Dendritic cell treated with granulocyte-macrophage colony-stimulating factor and Interleukin-4, amounts not matched to agents 40 ng/mL and 50 ng/mL, for 4 days (primary cell): ENCODE results near the gene HOXD8.

Experiments
- H3K27ac Mint-ChIP-seq: one replicate; pipeline ENCODE4 v1.8.0; 2022; ENCODE audit warnings: mild to moderate bottlenecking, mixed read lengths
- H3K27me3 Mint-ChIP-seq: one replicate; pipeline ENCODE4 v1.8.0; 2022; ENCODE audit warnings: mild to moderate bottlenecking, mixed read lengths
- H3K36me3 Mint-ChIP-seq: one replicate; pipeline ENCODE4 v1.8.0; 2022; ENCODE audit warnings: low read depth, mixed read lengths
- H3K4me1 Mint-ChIP-seq: one replicate; pipeline ENCODE4 v1.8.0; 2022; ENCODE audit warnings: low read depth, mixed read lengths
- H3K4me3 Mint-ChIP-seq: one replicate; pipeline ENCODE4 v1.8.0; 2022; ENCODE audit warnings: mild to moderate bottlenecking, moderate library complexity, mixed read lengths
- H3K9me3 Mint-ChIP-seq: one replicate; pipeline ENCODE4 v1.8.0; 2022; ENCODE audit warnings: mixed read lengths
- intact Hi-C: fragments of 100-400 bp; cut with micrococcal nuclease; formaldehyde crosslinking; loops from one replicate; pipeline ENCODE4 v1.15.0; 2022

HOXD8 gene

DNA sequence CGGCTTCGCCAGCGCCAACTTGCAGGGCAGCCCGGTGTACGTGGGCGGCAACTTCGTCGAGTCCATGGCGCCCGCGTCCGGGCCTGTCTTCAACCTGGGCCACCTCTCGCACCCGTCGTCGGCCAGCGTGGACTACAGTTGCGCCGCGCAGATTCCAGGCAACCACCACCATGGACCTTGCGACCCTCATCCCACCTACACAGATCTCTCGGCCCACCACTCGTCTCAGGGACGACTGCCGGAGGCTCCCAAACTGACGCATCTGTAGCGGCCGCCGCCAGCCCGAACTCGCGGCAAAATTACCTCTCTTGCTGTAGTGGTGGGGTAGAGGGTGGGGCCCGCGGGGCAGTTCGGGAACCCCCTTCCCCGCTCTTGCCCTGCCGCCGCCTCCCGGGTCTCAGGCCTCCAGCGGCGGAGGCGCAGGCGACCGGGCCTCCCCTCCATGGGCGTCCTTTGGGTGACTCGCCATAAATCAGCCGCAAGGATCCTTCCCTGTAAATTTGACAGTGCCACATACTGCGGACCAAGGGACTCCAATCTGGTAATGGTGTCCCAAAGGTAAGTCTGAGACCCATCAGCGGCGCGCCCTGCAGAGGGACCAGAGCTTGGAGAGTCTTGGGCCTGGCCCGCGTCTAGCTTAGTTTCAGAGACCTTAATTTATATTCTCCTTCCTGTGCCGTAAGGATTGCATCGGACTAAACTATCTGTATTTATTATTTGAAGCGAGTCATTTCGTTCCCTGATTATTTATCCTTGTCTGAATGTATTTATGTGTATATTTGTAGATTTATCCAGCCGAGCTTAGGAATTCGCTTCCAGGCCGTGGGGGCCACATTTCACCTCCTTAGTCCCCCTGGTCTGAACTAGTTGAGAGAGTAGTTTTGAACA, 42.7 kb downstream of the HOXD8 start:
- Mint-ChIP-seq H3K4me3 (no peak overlapping the region), H3K36me3 (no peaks in the 10 kb centered on the region), H3K27me3 (peaks cover 94% of the 10 kb centered on the region), H3K4me1 (peaks cover 5% of the 10 kb centered on the region), H3K9me3 (no peaks in the 10 kb centered on the region), H3K27ac (no peak overlapping the region)
- intact Hi-C loops: no loop called here

DNA sequence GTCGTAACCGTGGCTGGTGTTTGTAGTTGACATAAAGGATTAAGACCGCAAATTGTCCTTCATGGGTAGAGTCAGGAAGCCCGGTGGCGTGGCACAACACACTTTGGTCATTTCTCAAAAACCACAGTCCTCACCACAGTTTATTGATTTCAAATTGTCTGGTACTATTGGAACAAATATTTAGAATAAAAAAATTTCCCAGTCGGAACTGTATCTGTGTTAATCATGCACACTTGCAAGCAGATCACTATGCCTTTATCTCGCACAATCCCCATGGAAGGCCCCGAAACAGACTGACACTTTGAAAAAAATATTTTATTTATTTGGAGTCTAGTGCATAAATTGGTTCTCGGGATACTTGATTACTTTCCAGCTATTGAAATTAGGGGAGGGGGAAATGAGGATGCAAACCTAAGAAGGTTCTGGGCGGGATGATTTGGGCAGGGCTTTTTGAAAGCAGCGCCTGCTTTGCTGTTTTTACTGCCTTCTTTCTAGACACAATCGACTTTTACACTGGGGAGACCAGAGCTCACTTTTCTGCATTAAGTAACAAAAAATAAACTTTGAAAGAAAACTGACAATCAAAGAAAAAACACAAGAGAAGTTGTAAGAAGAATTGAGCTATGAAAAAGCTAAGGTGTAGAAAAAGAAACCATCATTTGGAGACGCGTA, 43.5 kb downstream of the HOXD8 start:
- no peaks in the 10 kb centered on the region for H3K36me3 Mint-ChIP-seq
- peaks cover 5% of the 10 kb centered on the region for H3K4me1 Mint-ChIP-seq
- no peak overlapping the region for H3K27ac Mint-ChIP-seq
- peaks cover 94% of the 10 kb centered on the region for H3K27me3 Mint-ChIP-seq
- no peaks in the 10 kb centered on the region for H3K9me3 Mint-ChIP-seq
- intact Hi-C loops: no loop called here
- H3K4me3 Mint-ChIP-seq: no peak overlapping the region

DNA sequence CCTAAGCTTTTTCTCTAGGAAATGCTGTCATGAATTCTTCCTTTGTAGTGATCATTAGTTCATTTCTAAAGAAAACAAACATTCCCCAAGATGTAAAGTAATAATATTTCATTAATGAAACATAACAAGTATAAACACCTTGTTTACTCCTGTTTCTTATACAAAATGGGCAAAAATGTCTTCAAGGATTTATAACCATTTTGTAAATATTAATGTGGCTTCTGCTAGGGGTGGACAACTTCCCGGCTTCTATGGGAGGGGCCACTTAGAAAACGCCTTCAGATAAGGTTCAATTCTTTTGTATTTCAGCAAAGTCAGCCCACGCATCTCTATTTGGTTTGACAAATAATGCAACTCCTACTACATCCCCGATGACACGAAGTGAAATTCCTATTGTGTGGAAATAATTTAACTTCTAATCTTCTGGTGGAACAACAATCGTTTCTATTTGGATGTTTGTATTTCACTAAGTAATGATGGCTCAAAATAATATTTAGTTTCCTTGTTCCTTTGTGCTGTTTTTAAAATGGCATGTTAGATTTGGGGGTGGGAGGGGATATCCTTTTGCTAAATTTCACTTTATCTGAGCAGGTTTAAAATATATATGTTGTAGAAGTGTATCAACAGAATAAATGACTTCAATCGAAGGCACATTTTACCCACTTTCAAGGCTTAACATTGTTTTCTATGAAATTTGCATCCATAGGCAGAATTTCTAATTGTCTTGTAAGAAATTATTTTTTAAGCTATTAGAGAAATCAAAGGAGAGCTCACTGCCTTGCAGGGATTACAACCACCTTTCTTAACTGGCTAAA, 44.3 kb downstream of the HOXD8 start:
- intact Hi-C loops: no loop called here
- no peak overlapping the region for H3K4me3 Mint-ChIP-seq

DNA sequence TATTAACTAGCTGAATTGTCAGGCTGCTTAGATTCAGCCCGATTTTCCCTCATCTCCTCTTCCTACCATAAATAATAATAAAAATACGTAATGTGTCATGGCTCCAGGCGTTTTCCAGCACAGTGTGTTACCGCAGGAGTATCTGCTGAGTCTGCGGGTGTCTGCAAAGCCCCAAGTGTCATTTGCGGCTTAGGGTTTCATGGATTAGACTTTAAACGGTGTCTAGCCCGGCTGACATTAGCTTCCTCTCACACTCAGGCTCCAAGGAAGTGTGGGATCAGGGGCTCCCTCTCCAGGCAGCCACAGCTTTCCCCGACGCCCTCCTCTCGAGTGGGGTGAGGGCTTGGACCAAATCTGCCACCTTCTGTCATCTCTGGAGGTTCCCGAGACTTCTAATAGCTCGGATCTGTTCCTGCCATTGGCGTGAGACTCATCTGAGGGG, 44.9 kb downstream of the HOXD8 start:
- Mint-ChIP-seq H3K36me3 (no peaks in the 10 kb centered on the region), H3K4me3 (no peak overlapping the region), H3K27me3 (peaks cover 95% of the 10 kb centered on the region), H3K4me1 (peaks cover 5% of the 10 kb centered on the region), H3K27ac (no peak overlapping the region), H3K9me3 (no peaks in the 10 kb centered on the region)
- intact Hi-C loops: no loop called here

More for the DNA sequence above, 44.3 kb downstream of the HOXD8 start:
- Mint-ChIP-seq H3K27me3 (peaks cover 96% of the 10 kb centered on the region), H3K9me3 (no peaks in the 10 kb centered on the region), H3K4me1 (peaks cover 5% of the 10 kb centered on the region), H3K36me3 (no peaks in the 10 kb centered on the region), H3K27ac (no peak overlapping the region)

DNA sequence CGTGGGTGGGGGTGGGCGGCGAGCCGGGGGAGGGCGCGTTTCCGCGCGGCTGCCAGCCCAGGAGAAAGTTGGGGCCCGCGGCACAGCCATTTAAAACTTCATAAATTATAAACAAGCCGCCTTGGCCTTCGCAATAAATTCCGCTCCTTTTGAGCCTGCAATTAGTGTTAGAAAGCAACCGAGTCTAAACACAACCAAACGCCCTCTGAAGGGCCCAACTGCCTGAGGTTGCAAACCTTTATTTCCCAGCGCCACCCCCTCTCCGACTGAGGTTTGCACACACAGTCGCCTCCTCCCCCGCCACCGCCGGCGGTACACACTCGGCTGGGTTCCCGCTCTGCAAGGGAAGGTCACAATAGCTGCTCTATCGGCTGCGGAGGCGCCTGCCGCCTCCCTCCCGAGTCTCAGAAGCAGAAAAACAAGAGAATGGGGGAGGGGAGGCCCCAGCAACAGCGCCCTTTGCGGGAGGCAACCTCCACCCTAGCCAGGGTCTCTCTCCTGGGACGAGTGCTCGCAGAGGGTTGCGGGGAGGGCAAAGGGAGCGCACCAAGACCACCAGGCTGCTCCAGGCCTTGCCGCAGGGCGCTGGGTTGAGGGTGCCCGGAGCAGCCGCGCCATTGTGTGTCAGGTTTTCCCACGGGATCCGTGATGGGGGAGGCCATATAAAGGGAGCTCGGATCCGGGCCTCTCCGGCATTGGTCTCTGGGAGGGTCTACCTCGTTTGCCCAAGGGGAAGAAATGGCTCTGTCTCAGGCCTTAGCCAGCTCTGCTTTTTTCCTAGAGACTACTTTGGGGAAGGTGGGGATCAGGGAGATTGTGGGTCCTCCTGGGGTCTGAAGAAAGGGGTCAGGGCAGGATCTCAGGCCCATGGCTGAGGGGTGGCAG, 45.6 kb downstream of the HOXD8 start:
- Mint-ChIP-seq H3K9me3 (no peaks in the 10 kb centered on the region), H3K36me3 (no peaks in the 10 kb centered on the region), H3K4me3 (no peak overlapping the region), H3K27me3 (peaks cover 97% of the 10 kb centered on the region), H3K27ac (no peak overlapping the region), H3K4me1 (peaks cover 5% of the 10 kb centered on the region)
- intact Hi-C loops: no loop called here

DNA sequence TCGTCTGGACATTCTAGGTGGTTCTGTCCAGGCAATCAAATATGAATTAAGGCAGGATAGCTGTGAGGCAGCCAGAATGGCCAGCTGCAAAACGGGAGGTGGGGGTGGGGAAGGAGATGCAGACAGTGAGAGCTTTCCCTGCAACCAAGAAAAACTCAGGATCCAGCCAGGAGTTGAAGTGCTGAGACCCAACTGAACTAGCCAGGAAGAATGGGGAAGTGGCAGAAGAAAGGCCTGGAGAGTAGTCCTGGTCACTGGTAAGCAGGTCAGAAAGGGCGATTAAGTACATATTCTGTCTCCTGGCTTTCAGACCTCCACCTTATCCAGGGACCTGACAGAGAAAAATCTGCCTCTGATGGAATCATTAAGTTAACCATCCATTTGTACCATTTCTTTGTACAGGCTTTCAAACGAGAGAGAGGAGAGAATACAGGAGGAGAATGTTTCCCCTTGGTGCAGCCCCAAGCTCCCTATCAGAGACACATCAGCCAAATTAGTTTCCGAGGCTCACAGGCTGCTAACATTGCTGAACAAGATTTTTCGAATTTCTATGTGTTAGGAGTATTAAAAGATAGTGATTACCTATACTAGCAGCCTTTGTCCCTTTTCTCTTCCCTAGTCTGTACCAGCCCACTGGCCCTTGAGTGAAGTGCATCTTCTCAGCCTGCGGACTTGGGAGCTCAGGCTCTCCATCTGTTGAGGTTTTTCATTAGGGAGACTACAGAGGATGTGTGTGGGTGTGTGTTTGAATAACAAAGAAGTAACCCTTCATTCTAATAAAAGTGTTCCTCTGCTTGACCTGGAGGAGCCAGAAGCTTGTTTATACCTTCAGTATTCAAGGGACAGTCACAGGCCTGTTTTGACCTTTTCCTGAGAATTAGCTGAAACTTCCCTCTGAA, 46.5 kb downstream of the HOXD8 start:
- no peak overlapping the region for H3K27ac Mint-ChIP-seq
- no peak overlapping the region for H3K4me3 Mint-ChIP-seq
- peaks cover 94% of the 10 kb centered on the region for H3K27me3 Mint-ChIP-seq
- H3K9me3 Mint-ChIP-seq: no peaks in the 10 kb centered on the region
- intact Hi-C loops: no loop called here
- H3K36me3 Mint-ChIP-seq: no peaks in the 10 kb centered on the region
- peaks cover 5% of the 10 kb centered on the region for H3K4me1 Mint-ChIP-seq

DNA sequence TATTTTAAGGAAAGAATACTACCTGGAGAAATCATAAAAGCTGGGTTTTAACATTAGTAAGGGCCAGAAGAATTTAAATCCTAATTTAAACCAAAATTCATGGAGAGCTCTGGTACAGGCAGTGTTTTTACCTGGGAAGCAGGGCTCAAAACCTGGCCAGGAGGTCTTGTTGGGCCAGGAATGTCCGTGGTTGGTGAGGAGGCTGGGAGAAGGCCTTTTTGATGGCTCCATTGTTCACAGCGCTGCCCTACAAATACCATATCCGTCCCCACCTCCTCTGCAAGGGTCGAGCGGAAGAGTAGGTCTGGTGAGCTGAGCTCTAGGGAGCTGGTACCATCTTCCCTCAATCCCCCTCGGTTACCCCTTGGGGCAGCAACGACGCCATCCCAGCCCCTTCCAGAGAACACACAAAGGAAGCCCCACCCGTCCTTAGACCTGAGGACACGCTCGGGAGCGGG, 48.1 kb downstream of the HOXD8 start:
- H3K36me3 Mint-ChIP-seq: no peaks in the 10 kb centered on the region
- H3K27me3 Mint-ChIP-seq: peaks cover 88% of the 10 kb centered on the region
- intact Hi-C loops: no loop called here
- H3K9me3 Mint-ChIP-seq: no peaks in the 10 kb centered on the region
- no peak overlapping the region for H3K4me3 Mint-ChIP-seq
- H3K4me1 Mint-ChIP-seq: peaks cover 5% of the 10 kb centered on the region
- no peak overlapping the region for H3K27ac Mint-ChIP-seq

DNA sequence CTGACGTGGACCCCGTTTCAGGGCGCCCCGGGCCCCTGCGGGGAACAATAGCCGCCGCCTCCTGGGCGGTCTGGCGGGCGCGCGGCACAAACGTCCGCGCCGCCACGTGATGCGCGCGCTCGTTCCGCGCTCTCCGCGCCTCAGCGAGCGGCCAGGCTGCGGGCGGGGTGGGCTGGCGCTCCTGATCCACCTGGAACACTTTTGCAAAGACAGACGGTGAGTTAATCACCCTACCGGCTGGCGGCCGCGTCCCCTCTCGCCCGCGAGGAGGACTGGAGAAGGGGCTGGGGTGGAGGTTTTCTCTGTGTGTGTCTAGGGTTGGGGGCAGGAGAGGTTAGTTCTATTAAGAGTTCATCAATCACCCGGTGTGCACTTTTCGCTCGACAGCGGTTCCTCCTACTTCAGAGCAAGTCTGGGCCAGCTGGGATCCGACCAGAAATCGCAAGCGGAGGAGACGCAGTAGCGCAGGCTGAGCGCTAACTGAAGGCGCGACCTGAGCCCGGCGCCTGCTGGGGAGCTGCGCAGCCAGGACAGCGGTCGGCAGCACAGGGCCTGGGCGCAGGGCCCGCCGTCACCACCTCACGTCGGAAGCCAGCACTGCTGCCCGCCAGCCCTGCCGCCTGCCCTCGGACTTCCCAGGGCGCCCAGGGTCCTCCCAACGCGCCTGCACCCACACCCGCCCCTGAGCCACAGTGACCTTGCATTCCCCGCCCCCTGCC, 48.7 kb downstream of the HOXD8 start:
- Mint-ChIP-seq H3K27me3 (peaks cover 88% of the 10 kb centered on the region), H3K27ac (no peak overlapping the region), H3K9me3 (no peaks in the 10 kb centered on the region), H3K36me3 (no peaks in the 10 kb centered on the region), H3K4me3 (no peak overlapping the region), H3K4me1 (peaks cover 5% of the 10 kb centered on the region)
- intact Hi-C loops: no loop called here

DNA sequence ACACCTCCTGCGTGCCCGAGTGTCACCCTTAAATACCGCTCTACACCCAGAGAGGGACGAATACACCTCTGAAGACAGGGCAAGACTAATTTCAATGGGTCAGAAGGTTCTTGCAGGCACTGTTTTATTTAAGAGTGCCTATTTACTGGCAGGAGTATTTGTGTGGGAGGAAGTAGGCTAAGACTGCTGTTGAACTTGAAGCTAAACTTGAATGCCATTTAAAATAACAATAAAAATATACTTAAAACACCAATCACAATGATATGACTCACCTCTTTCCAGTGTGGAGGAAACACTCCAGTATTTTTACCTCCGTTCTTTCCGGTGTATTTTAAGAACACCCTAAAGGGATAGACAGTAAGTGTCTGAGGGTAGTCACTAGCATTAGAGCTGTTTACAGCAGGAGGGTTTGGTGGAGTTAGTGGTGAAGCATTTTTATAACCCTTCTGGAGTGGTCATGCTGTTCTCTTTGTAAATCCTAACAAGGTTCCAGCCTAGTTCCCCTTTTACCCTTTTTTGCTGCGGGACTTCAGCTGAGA, 49.3 kb downstream of the HOXD8 start:
- Mint-ChIP-seq H3K4me1 (peaks cover 5% of the 10 kb centered on the region), H3K27me3 (peaks cover 89% of the 10 kb centered on the region), H3K36me3 (no peaks in the 10 kb centered on the region), H3K27ac (no peak overlapping the region), H3K9me3 (no peaks in the 10 kb centered on the region), H3K4me3 (no peak overlapping the region)
- intact Hi-C loops: no loop called here

DNA sequence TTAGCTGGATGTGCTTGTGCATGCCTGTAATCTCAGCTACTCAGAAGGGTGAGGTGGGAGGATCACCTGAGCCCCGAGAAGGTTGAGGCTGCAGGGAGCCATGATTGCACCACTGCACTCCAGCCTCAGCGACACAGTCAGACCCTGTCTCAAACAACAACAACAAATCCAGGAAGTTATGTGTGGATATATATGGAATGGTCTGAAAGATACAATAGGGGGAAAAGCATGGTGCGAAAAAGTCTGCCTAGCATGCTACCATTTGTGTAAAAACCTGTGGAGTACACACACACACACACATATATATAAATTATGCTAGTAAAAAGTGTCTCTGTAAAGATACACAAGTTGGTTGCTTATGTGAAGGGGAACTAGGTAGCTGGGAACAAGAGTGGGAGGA, 52.0 kb downstream of the HOXD8 start:
- H3K9me3 Mint-ChIP-seq: no peaks in the 10 kb centered on the region
- no peak overlapping the region for H3K27ac Mint-ChIP-seq
- no peaks in the 10 kb centered on the region for H3K4me1 Mint-ChIP-seq
- H3K27me3 Mint-ChIP-seq: peaks cover 86% of the 10 kb centered on the region
- intact Hi-C loops: no loop called here
- H3K4me3 Mint-ChIP-seq: no peak overlapping the region
- H3K36me3 Mint-ChIP-seq: no peaks in the 10 kb centered on the region
